Loucy (cell line): ENCODE measurements around the gene RERE.

Experiments used
- H2AFZ ChIP-seq: fragments of 200-600 bp; sonication (generic); 2 replicates; pipeline ENCODE4 v1.6.0; 2016; ENCODE audit warnings: antibody characterized with exemption, mild to moderate bottlenecking, low read length, moderate library complexity
- H3F3A ChIP-seq: fragments of 200-600 bp; 2 replicates; pipeline ENCODE4 v1.6.0; 2016; ENCODE audit warnings: antibody characterized with exemption, low read depth, mild to moderate bottlenecking
- H3K27me3 ChIP-seq: fragments of 200-600 bp; sonication (generic); 2 replicates; pipeline ENCODE4 v1.6.1; 2014; ENCODE audit warnings: low read length, mild to moderate bottlenecking; ENCODE audit not compliant: insufficient read depth, poor library complexity, severe bottlenecking
- H3K36me3 ChIP-seq: fragments of 200-600 bp; sonication (generic); 2 replicates; pipeline ENCODE4 v1.6.1; 2016; ENCODE audit warnings: low read length; ENCODE audit not compliant: insufficient read depth
- H3K4me1 ChIP-seq: fragments of 200-600 bp; sonication (generic); 2 replicates; pipeline ENCODE4 v1.5.1; 2014; ENCODE audit warnings: low read length, mild to moderate bottlenecking; ENCODE audit not compliant: insufficient read depth, poor library complexity, severe bottlenecking
- H3K4me2 ChIP-seq: fragments of 200-600 bp; sonication (generic); 2 replicates; pipeline ENCODE4 v1.6.0; 2014; ENCODE audit warnings: antibody characterized with exemption, low read length, low read depth, mild to moderate bottlenecking; ENCODE audit not compliant: poor library complexity, severe bottlenecking
- H3K4me3 ChIP-seq: fragments of 200-600 bp; sonication (generic); 2 replicates; pipeline ENCODE4 v1.5.1; 2014; ENCODE audit warnings: low read length, mild to moderate bottlenecking, mixed read lengths; ENCODE audit not compliant: poor library complexity, severe bottlenecking
- H3K79me2 ChIP-seq: fragments of 200-600 bp; sonication (generic); 2 replicates; pipeline ENCODE4 v1.6.1; 2014; ENCODE audit warnings: low read length; ENCODE audit not compliant: insufficient read depth
- H3K9ac ChIP-seq: fragments of 200-600 bp; sonication (generic); 2 replicates; pipeline ENCODE4 v1.6.0; 2014; ENCODE audit warnings: mild to moderate bottlenecking, low read depth, low read length, moderate library complexity; ENCODE audit not compliant: poor library complexity, severe bottlenecking
- H3K9me2 ChIP-seq: fragments of 200-600 bp; sonication (generic); replicated peaks from 2 replicates; pipeline ENCODE4 v1.6.1; 2016; ENCODE audit warnings: low read depth, low read length, mixed read lengths
- H3K9me3 ChIP-seq: fragments of 200-600 bp; sonication (generic); 2 replicates; pipeline ENCODE4 v1.6.1; 2014; ENCODE audit warnings: mild to moderate bottlenecking, antibody characterized with exemption, low read length, low read depth; ENCODE audit not compliant: insufficient read depth
- H4K20me1 ChIP-seq: fragments of 200-600 bp; sonication (generic); 2 replicates; pipeline ENCODE4 v1.6.0; 2014; ENCODE audit warnings: antibody characterized with exemption, low read length, mild to moderate bottlenecking; ENCODE audit not compliant: insufficient read depth, poor library complexity, severe bottlenecking
- CTCF ChIP-seq: fragments of 200-600 bp; sonication (generic); conservative IDR thresholded peaks from 2 replicates; pipeline ENCODE4 v1.5.1; 2014; ENCODE audit warnings: mild to moderate bottlenecking, antibody characterized with exemption, low read length
- EZH2phosphoT487 ChIP-seq: fragments of 200-600 bp; IDR thresholded peaks from 2 replicates; pipeline ENCODE4 v1.6.1; 2018; ENCODE audit warnings: antibody characterized with exemption, mild to moderate bottlenecking, moderate library complexity, borderline replicate concordance

The RERE gene

DNA sequence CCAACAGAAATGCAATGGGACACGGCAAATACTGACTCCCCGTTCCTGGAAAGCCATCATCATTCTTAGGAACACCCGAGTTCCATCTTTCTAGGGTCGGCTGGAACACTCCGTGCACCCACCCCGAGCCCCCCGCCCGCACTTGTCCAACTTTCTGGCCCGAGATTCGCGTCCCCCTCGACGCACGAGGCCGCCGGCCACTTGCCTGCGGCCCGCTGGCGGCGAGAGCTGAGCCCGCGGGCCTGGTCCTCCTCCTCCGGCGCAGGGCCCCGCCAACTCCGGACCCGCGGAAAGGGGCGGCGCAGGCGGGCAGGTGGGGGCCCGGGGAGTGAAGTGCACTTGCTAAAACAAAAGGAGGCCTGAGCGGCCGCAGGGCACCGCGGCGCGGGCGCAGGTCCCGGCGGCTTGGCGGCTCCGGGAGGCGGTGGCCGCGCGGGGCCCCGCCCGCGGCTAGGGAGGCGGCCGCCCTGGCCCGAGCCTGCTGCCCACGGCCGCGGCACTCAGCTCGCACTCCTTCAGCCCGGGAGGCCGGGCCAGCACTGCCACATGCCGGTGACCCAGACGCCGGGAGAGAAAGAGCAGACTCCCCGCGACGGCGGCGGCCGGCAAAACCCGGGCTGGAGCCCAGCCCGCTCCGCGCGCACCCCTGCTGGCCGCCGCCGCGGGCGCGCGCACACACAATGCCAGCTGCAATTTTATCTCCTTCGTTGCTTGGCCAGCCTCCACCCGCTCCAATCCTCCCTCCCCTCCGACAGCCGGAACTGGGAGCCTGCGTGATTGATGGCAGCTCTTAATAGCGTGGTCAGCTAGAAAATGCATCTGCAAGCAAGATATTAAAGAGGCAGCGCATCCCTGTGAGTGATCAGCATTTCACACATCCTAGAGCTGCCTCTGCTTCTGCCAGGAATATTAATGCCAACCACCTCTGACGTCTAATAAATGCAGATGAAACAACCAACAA, 114.3 kb downstream of the RERE start:
- H3K9me2 ChIP-seq, result no peaks in the 10 kb centered on the region
- H3K9ac ChIP-seq, result peak overlapping the region; percentile 40
- H4K20me1 ChIP-seq, result peaks cover 68% of the 10 kb centered on the region
- H3K27me3 ChIP-seq, result peaks cover 15% of the 10 kb centered on the region
- peak overlapping the region; percentile 77 for H3K4me2 ChIP-seq
- TF ChIP-seq EZH2phosphoT487, result no peak
- H2AFZ ChIP-seq, result no peak overlapping the region
- H3K9me3 ChIP-seq, result no peaks in the 10 kb centered on the region
- H3K4me1 ChIP-seq, result peaks cover 25% of the 10 kb centered on the region
- no peaks in the 10 kb centered on the region for H3K36me3 ChIP-seq
- H3K4me3 ChIP-seq, result peak overlapping the region; percentile 71
- peaks cover 15% of the 10 kb centered on the region; the same call in 1 of the 2 replicates for H3K79me2 ChIP-seq
- H3F3A ChIP-seq, result no peaks in the 10 kb centered on the region

GRCh38 chr1:8702472-8702849, 115.0 kb downstream of the RERE start:
- Histone ChIP-seq H3K9me3 (no peaks in the 10 kb centered on the region), H3K4me3 (peak overlapping the region; percentile 71), H3K27me3 (peaks cover 15% of the 10 kb centered on the region), H3F3A (no peaks in the 10 kb centered on the region), H3K9ac (peak overlapping the region; percentile 40), H4K20me1 (peaks cover 74% of the 10 kb centered on the region), H3K79me2 (peaks cover 15% of the 10 kb centered on the region; the same call in 1 of the 2 replicates), H2AFZ (no peak overlapping the region), H3K9me2 (no peaks in the 10 kb centered on the region), H3K36me3 (no peaks in the 10 kb centered on the region), H3K4me2 (peak overlapping the region; percentile 77), H3K4me1 (peaks cover 25% of the 10 kb centered on the region)
- TF ChIP-seq EZH2phosphoT487 (no peak), CTCF (no peak)

DNA sequence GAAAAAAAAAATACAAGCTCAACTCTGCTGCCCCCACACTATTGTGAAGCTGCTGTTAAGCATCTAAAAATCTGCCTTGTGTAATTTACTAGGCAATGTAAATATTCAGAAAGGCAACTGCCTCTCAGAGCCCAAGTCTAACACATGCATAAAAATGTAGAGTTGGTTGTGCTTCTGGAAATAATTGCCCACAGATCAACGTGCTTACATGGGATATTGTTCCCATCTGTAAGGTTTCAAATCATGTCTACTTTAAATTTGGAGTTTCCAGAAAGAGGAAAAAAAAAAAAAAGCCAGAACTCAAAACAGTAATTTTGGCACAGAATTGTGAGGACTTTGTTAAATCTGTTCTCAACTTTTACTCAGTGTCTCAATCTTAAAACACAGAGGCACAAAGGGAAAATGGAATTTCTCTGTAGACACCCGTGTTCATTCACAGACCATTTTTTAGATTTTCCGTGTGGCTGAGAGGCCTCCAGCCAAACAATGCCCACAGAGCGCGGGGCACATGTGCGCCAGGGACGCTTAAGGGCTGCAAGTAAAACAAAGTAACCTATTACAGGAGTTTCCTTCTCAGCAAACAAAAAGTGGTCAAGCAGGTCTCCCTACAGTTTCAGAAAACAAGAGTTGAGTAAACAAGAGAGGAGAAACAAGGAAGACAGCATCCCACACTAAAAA, 115.5 kb downstream of the RERE start:
- H3K4me1 ChIP-seq, result peaks cover 25% of the 10 kb centered on the region

More for the DNA sequence above, 115.5 kb downstream of the RERE start:
- TF ChIP-seq CTCF (no peak), EZH2phosphoT487 (no peak)
- Histone ChIP-seq H3K9me2 (no peaks in the 10 kb centered on the region), H2AFZ (no peak overlapping the region), H3K4me2 (peak overlapping the region; percentile 77), H4K20me1 (peaks cover 74% of the 10 kb centered on the region), H3F3A (no peaks in the 10 kb centered on the region), H3K4me3 (peak overlapping the region; percentile 71), H3K9me3 (no peaks in the 10 kb centered on the region), H3K27me3 (peaks cover 15% of the 10 kb centered on the region), H3K79me2 (peaks cover 15% of the 10 kb centered on the region; the same call in 1 of the 2 replicates), H3K36me3 (no peaks in the 10 kb centered on the region), H3K9ac (no peak overlapping the region)
